K562 (cell line): ENCODE data around the gene ANKRD13C. TPM values are rescaled to one million over a fixed set of nuclear protein-coding genes. Genes with fewer than 3 reads are reported as not detected.

Source experiments
- ATAC-seq: fragments of 200-7000 bp; cut with Tn5 transposase; 3 replicates; pipeline ENCODE4 v1.9.1; 2020; ENCODE audit warnings: moderate library complexity
- BruUV-seq: library from RNA; stranded (reverse); fragments of 400-500 nt; replicated peaks from 2 replicates; lab custom pipeline; 2021; lab: Mats Ljungman, UMichigan
- CTCF ChIA-PET: fragments of 300-600 bp; formaldehyde crosslinking; extraction: SDS; loops from one replicate; lab custom pipeline; 2021; ENCODE audit warnings: low intra/inter-chr PET ratio; lab: Yijun Ruan, JAX
- POLR2A ChIA-PET: fragments of 300-600, 350-650 bp; sonication (Branson Sonifier 250); formaldehyde crosslinking; extraction: SDS; loops from one replicate; lab custom pipeline; 2021; ENCODE audit warnings: antibody characterized with exemption, inconsistent platforms; lab: Yijun Ruan, JAX
- DNase-seq, 4 experiments: peaks; one replicate each; pipeline versions ENCODE4 v3.0.0 to v3.0.0-alpha.2; 2011 to 2018; ENCODE audit warnings: low spot score in 3 of 4, mixed read lengths in 3 of 4; ENCODE audit errors: extremely low read depth in 1 of 4
- FAIRE-seq: peaks from 2 replicates; lab custom pipeline; 2011; peaks lifted over from hg19 to GRCh38; lab: Jason Lieb, UNC
- H2AFZ ChIP-seq: 2 replicates; pipeline ENCODE4 v1.6.0; 2011; ENCODE audit warnings: low read depth, low read length, control low read depth, inconsistent platforms
- H3K27ac ChIP-seq: fragments of 200-600 bp; 3 replicates; pipeline ENCODE4 v1.8.0; 2011; ENCODE audit warnings: low read depth, mild to moderate bottlenecking, control low read depth, inconsistent platforms, low read length, moderate library complexity, mixed read lengths; ENCODE audit errors: extremely low read depth
- H3K27me3 ChIP-seq, 2 experiments: fragments of 300-600 bp in 1 of 2; 2 replicates in 1 of 2; 3 replicates in 1 of 2; pipeline versions ENCODE4 v1.6.0 to v1.8.0; 2011; ENCODE audit warnings: inconsistent platforms in 2 of 2, low read length in 2 of 2, mild to moderate bottlenecking in 1 of 2, mixed read lengths in 1 of 2, moderate library complexity in 1 of 2; ENCODE audit not compliant: control insufficient read depth in 2 of 2, insufficient read depth in 2 of 2
- H3K36me3 ChIP-seq: fragments of 300-600 bp; 3 replicates; pipeline ENCODE4 v1.8.0; 2011; ENCODE audit warnings: mild to moderate bottlenecking, low read length, inconsistent platforms; ENCODE audit not compliant: control insufficient read depth, insufficient read depth
- H3K4me1 ChIP-seq, 2 experiments: fragments of 200-600 bp in 1 of 2; replicated peaks in 1 of 2; 2 replicates in 1 of 2; 3 replicates in 1 of 2; pipeline versions ENCODE4 v1.5.1 to v1.8.0; 2011; ENCODE audit warnings: inconsistent platforms in 2 of 2, low read length in 2 of 2, mild to moderate bottlenecking in 1 of 2, mixed read lengths in 1 of 2, moderate library complexity in 1 of 2; ENCODE audit not compliant: control insufficient read depth in 2 of 2, insufficient read depth in 2 of 2
- H3K4me2 ChIP-seq: 2 replicates; pipeline ENCODE4 v1.6.1; 2011; ENCODE audit warnings: low read length, control low read depth, inconsistent platforms, mixed read lengths; ENCODE audit not compliant: insufficient read depth
- H3K4me3 ChIP-seq: fragments of 200-600 bp; sonication (generic), shearing (Covaris generic); 2 replicates; pipeline ENCODE4 v1.5.1; 2016; ENCODE audit warnings: control low read depth, inconsistent platforms
- H3K79me2 ChIP-seq: fragments of 200-600 bp; 3 replicates; pipeline ENCODE4 v1.8.0; 2011; ENCODE audit warnings: low read length, inconsistent platforms; ENCODE audit not compliant: control insufficient read depth, insufficient read depth
- H3K9ac ChIP-seq, 2 experiments: 2 replicates each; pipeline versions ENCODE4 v1.6.0 to v1.6.1; 2011; ENCODE audit warnings: low read depth in 2 of 2, low read length in 2 of 2, control low read depth in 1 of 2, inconsistent platforms in 1 of 2, mild to moderate bottlenecking in 1 of 2, mixed read lengths in 1 of 2; ENCODE audit not compliant: insufficient read depth in 1 of 2
- H3K9me1 ChIP-seq: one replicate; pipeline ENCODE4 v1.6.0; 2011; ENCODE audit warnings: inconsistent platforms, mild to moderate bottlenecking, low read length, moderate library complexity; ENCODE audit not compliant: control insufficient read depth, insufficient read depth
- H3K9me3 ChIP-seq: replicated peaks from 2 replicates; pipeline ENCODE4 v1.5.1; 2011; ENCODE audit warnings: low read depth, low read length, inconsistent platforms; ENCODE audit not compliant: control insufficient read depth, insufficient read depth
- H4K20me1 ChIP-seq: replicated peaks from 2 replicates; pipeline ENCODE4 v1.6.1; 2011; ENCODE audit warnings: low read length, inconsistent platforms, mixed read lengths; ENCODE audit not compliant: control insufficient read depth, insufficient read depth
- ADNP ChIP-seq: fragments of 200-800 bp; sonication (Bioruptor generic); IDR thresholded peaks from 2 replicates; pipeline ENCODE4 v1.6.1; 2016; ENCODE audit warnings: missing genetic modification characterization, missing compliant biosample characterization
- ARNT ChIP-seq, 2 experiments: fragments of 450-650 bp; IDR thresholded peaks; 2 replicates each; pipeline ENCODE4 v1.6.1; 2016; ENCODE audit warnings: mild to moderate bottlenecking in 1 of 2
- CC2D1A ChIP-seq: fragments of 450-650 bp; IDR thresholded peaks from 2 replicates; pipeline ENCODE4 v1.6.1; 2017; ENCODE audit warnings: mild to moderate bottlenecking
- CHD1 ChIP-seq: fragments of 200-600 bp; sonication (generic); IDR thresholded peaks from one replicate; pipeline ENCODE4 v1.6.1; 2012; ENCODE audit warnings: mild to moderate bottlenecking, moderate library complexity, low read length, inconsistent platforms
- DNMT1 ChIP-seq: fragments of 450-650 bp; IDR thresholded peaks from 2 replicates; pipeline ENCODE4 v1.6.1; 2016; ENCODE audit warnings: antibody characterized with exemption, mild to moderate bottlenecking
- MYNN ChIP-seq, 2 experiments: sonication (generic); formaldehyde crosslinking in 1 of 2; IDR thresholded peaks; 2 replicates each; pipeline versions ENCODE4 v1.5.0 to v1.6.1; 2016 to 2020; ENCODE audit warnings: antibody characterized with exemption in 1 of 2, missing genetic modification reagents in 1 of 2
- NFRKB ChIP-seq: fragments of 450-650 bp; IDR thresholded peaks from 2 replicates; pipeline ENCODE4 v1.6.1; 2016; ENCODE audit warnings: low read depth
- RAD51 ChIP-seq: fragments of 450-650 bp; IDR thresholded peaks from 2 replicates; pipeline ENCODE4 v1.7.1; 2016; ENCODE audit warnings: low read depth, mild to moderate bottlenecking, borderline replicate concordance
- SIN3B ChIP-seq: fragments of 450-650 bp; IDR thresholded peaks from 2 replicates; pipeline ENCODE4 v1.6.1; 2017; ENCODE audit warnings: low read depth, mild to moderate bottlenecking, moderate library complexity
- SMARCA5 ChIP-seq: fragments of 450-650 bp; IDR thresholded peaks from 2 replicates; pipeline ENCODE4 v1.6.1; 2016
- SMARCC2 ChIP-seq: fragments of 450-650 bp; IDR thresholded peaks from 2 replicates; pipeline ENCODE4 v1.6.1; 2017; ENCODE audit warnings: antibody characterized with exemption, moderate library complexity, mild to moderate bottlenecking, low read depth
- ZC3H4 ChIP-seq: sonication (generic); formaldehyde crosslinking; IDR thresholded peaks from 2 replicates; pipeline ENCODE4 v1.9.0; 2021; ENCODE audit warnings: missing genetic modification reagents, borderline replicate concordance
- WGBS: fragments of 100-300 bp; shearing (Covaris generic); methylation state at CpG from one replicate; pipeline ENCODE4 v1.1.6; 2016; ENCODE audit warnings: low coverage, mixed read lengths; ENCODE audit not compliant: insufficient coverage; ENCODE audit errors: missing lambda C conversion rate; 5-methylcytosine and 5-hydroxymethylcytosine counted together
- in situ Hi-C: fragments of 300-500 bp; cut with MboI; formaldehyde crosslinking; loops from 4 replicates; pipeline ENCODE4 v1.15.0; 2018; ENCODE audit warnings: inconsistent platforms, mixed read lengths
- intact Hi-C: fragments of 100-400 bp; cut with micrococcal nuclease; formaldehyde crosslinking; loops from 2 replicates; pipeline ENCODE4 v1.14.2; 2022
- polyA plus RNA-seq, 8 experiments: library from polyadenylated mRNA; depleted of rRNA in 4 of 8; stranded (reverse) in 5 of 8; unstranded in 3 of 8; fragments of >200 nt; fragmentation: Nextera tagmentation in 2 of 8; fragmentation: Illumina TruSeq in 1 of 8; extraction: Ambion mirVana in 2 of 8; extraction: Trizol in 1 of 8; gene quantifications; 2 replicates each; pipeline versions ENCODE4 v1.2.1 to v1.2.3, GENCODE V29; 2011 to 2014; ENCODE audit warnings: inconsistent platforms in 1 of 8, missing spikeins in 1 of 8
- total RNA-seq, 7 experiments: library from RNA; depleted of rRNA in 6 of 7; stranded (reverse); fragments of >200 nt in 6 of 7; fragmentation: Illumina TruSeq in 2 of 7; extraction: Trizol in 2 of 7; gene quantifications; 2 replicates each; pipeline versions ENCODE4 v1.2.1 to v1.2.3, GENCODE V29; 2011 to 2021; ENCODE audit warnings: low replicate concordance in 1 of 7
- TF ChIP-seq, protein P1 (sequence below): fragments of 250-450 bp; sonication (Bioruptor Pico); IDR thresholded peaks from 2 replicates; pipeline ENCODE4 v1.5.0; 2021
- TF ChIP-seq, protein P2 (sequence below): sonication (generic); formaldehyde crosslinking; IDR thresholded peaks from 2 replicates; pipeline ENCODE4 v1.8.0; 2023; ENCODE audit warnings: mild to moderate bottlenecking, missing genetic modification reagents

The ANKRD13C gene
- total and polyA plus RNA-seq, 9 of the 15 experiments (the other 6 are each of a cell fraction or from before 2014, with no cell fraction given), result 3.4 to 22.8 (median 12.5) TPM

DNA sequence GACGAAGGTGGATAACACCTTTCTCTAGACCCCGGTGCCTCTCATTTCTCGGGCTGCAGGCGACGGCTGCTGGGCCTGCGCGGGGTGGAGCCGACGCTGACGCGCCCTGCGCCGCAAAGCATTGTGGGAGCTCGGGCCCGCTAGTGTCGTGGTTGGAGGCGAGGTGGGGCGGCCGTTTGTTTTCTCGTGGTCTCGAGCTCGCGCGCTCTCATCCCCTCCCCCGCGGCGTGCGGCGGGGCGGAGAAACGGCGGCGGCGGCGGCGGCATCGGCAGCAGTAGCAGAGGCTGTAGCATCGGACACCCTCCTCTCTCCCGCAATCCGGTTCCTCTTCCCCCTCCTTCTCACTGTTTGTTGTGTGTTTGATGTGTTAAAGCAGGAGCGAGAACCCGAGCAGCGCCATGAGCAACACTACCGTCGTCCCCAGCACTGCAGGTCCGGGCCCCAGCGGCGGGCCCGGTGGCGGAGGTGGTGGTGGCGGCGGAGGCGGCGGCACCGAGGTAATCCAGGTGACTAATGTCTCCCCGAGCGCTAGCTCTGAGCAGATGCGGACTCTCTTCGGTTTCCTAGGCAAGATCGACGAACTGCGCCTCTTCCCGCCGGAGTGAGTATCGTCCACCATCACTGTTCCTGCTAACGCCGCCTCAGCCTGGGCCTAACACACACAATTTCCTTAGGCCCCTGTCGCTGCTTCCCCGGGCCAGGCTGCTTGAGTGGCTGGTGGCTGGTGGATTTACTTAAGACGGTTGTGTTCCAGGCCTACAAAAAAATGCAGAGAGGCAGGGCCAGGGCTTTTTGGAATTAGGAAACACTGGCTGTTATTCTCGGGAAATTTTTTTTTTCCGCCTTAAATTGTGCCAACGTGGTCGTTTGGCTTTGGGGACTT is 133.0 kb downstream of the ANKRD13C start, which contains the start of gene SRSF11 (continued):
- 0 out of 2 replicates have a peak, but pooled peaks have one; percentile 13 for TF ChIP-seq SIN3B

DNA sequence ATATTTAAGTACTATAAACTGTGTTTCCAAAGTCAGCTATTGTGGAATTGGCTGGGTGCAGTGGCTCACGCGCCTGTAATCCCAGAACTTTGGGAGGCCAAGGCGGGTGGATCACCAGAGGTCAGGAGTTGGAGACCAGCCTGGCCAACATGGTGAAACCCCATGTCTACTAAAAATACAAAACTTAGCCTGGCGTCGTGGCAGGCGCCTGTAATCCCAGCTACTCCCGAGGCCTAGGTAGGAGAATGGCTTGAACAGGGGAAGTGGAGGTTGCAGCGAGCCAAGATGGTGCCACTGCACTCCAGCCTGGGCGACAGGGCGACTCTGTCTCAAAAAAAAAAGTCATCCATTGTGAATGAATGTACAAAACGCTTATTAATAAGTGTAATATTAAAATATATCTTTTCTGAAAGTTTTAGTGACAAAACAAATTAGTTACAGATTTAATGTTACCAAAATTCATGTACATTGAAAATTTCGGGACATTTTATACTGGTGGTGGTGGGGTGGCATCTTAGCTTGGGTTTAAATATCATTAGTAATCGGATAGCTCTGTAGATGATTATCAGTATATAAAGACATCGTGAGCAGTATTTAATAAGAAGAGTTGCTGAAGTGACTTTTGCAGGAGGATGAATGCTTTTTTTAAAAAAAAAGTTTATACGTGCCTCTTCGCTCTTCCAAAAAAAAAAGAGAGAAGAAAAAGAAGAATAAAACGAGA is 133.8 kb downstream of the ANKRD13C start:
- H2AFZ ChIP-seq, result peak overlapping the region; percentile 60
- POLR2A ChIA-PET, result interaction anchor here (0.6 to 4.2 kb wide), 14 partner anchors 10 to 906 kb away, joined by 3 to 58 read pairs (median 4); partner anchors contain the start of genes ANKRD13C and LRRC40
- TF ChIP-seq MYNN (IDR thresholded peaks at IDR 0.05) (no peak), MYNN (CRISPR knock-in tag; IDR thresholded peaks at IDR 0.05) (no peak), RAD51 (no peak), SMARCA5 (peak; percentile 45; the same call in 1 of the 2 replicates), NFRKB (peak; percentile 71; the same call in 1 of the 2 replicates), CHD1 (no peak), SMARCC2 (0 out of 2 replicates have a peak, but pooled peaks have one; percentile 19), CC2D1A (0 out of 2 replicates have a peak, but pooled peaks have one; percentile 22), ADNP (tag) (no peak), ARNT (IDR thresholded peaks at IDR 0.05) (0 out of 4 replicates have a peak, but pooled peaks of 1 of the 2 experiments have one; percentile 49), ZC3H4 (CRISPR knock-in tag) (no peak), DNMT1 (no peak)
- TF ChIP-seq, protein P1, sequence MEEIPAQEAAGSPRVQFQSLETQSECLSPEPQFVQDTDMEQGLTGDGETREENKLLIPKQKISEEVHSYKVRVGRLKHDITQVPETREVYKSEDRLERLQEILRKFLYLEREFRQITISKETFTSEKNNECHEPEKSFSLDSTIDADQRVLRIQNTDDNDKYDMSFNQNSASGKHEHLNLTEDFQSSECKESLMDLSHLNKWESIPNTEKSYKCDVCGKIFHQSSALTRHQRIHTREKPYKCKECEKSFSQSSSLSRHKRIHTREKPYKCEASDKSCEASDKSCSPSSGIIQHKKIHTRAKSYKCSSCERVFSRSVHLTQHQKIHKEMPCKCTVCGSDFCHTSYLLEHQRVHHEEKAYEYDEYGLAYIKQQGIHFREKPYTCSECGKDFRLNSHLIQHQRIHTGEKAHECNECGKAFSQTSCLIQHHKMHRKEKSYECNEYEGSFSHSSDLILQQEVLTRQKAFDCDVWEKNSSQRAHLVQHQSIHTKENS (CRISPR knock-in tag), result no peak
- TF ChIP-seq, protein P2, sequence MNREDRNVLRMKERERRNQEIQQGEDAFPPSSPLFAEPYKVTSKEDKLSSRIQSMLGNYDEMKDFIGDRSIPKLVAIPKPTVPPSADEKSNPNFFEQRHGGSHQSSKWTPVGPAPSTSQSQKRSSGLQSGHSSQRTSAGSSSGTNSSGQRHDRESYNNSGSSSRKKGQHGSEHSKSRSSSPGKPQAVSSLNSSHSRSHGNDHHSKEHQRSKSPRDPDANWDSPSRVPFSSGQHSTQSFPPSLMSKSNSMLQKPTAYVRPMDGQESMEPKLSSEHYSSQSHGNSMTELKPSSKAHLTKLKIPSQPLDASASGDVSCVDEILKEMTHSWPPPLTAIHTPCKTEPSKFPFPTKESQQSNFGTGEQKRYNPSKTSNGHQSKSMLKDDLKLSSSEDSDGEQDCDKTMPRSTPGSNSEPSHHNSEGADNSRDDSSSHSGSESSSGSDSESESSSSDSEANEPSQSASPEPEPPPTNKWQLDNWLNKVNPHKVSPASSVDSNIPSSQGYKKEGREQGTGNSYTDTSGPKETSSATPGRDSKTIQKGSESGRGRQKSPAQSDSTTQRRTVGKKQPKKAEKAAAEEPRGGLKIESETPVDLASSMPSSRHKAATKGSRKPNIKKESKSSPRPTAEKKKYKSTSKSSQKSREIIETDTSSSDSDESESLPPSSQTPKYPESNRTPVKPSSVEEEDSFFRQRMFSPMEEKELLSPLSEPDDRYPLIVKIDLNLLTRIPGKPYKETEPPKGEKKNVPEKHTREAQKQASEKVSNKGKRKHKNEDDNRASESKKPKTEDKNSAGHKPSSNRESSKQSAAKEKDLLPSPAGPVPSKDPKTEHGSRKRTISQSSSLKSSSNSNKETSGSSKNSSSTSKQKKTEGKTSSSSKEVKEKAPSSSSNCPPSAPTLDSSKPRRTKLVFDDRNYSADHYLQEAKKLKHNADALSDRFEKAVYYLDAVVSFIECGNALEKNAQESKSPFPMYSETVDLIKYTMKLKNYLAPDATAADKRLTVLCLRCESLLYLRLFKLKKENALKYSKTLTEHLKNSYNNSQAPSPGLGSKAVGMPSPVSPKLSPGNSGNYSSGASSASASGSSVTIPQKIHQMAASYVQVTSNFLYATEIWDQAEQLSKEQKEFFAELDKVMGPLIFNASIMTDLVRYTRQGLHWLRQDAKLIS, result no peak

More for the DNA sequence above, 133.8 kb downstream of the ANKRD13C start:
- no peaks in the 10 kb centered on the region for H3K27me3 ChIP-seq
- no peak for FAIRE-seq
- in situ Hi-C loops (no loop called here), intact Hi-C loops (loop anchor here (1.0 to 5.0 kb wide), 2 partner anchors 15 to 192 kb away; partner anchors contain the start of genes CTH and LRRC40)
- DNase-seq, result peak in 1 of 4 experiments; percentile 42
- H3K4me3 ChIP-seq, result peak overlapping the region; percentile 61
- WGBS, result 3% methylated on average over 16 of the region's 17 CpGs
- peaks cover 9 to 24% of the 10 kb centered on the region in 2 experiments; a peak in 4 of 5 replicates for H3K4me1 ChIP-seq
- peaks cover 63% of the 10 kb centered on the region for H3K36me3 ChIP-seq
- no peaks in the 10 kb centered on the region for H3K9me3 ChIP-seq
- TSS peak; percentile 94 for BruUV-seq
- peak; percentile 45 for ATAC-seq
- peaks cover 8% of the 10 kb centered on the region; the same call in 1 of the 2 replicates for H4K20me1 ChIP-seq
- H3K79me2 ChIP-seq, result peaks cover 99% of the 10 kb centered on the region
- peak overlapping the region; percentile 91 for H3K4me2 ChIP-seq
- H3K9me1 ChIP-seq, result no peaks in the 10 kb centered on the region
- CTCF ChIA-PET, result no interaction called here
- peak overlapping the region; percentile 94 to 100 for H3K9ac ChIP-seq
- H3K27ac ChIP-seq, result peak overlapping the region; percentile 94
